ENCODE measurements around the gene LCN10.
A peak's percentile ranks its signal among the peaks of the same experiment; 100 is the strongest.
"Not testable (repeated sequence)": the region's sequence is repeated elsewhere in the genome, so short reads cannot be mapped to it uniquely, and the experiment has no call there.

Gene LCN10

DNA sequence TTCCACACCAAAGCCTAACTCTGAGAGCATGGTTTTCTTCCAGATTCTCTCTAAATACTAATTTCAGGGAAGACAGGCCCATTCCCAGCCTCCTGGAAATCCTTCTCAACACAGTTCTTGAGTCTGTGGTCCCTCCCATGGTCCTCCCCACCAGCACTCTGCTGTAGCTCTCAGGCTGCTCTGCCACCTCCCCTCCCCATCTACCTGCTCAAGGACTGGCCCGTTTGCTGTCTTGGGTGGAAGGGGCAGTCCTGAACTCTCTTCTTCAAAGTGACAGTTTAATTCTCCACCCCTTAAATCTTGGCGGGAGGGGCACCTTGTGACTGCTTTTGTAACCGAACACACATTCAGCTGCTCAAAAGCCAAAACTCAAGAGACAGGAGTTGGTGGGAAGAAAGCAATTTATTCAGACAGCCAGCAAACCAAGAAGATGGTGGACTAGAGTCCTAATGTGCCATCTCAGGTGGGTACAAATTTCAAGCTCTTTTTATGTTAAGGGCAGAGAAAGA lies 29.2 kb upstream of the LCN10 start:
- no peak for DNase-seq (ENCODE audit: low read depth, low spot score)

DNA sequence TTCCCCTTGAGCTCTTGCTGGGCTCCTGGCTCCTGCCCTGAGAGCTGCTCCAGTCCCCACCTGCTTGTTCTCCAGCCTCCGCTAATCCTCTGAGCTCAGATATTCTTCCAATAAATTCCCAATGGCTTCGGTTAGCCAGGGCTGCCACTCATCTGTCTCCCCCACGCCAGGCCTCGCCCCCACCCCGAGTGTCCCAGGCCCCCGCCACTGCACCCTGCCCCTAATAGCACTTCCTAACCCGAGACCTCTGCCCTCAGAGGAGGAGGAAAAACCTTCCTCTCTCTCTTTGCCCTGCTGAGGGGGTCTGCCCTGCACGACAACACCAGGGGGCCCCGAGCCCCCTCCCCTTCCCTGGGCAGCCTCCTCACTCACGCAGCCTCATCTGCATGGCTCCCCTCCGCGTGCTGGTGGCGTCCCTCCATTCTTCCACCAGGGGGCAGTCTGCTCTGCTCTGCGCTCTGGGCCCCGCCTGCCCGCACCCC lies 27.0 kb upstream of the LCN10 start:
- DNase-seq (ENCODE audit: low read depth, low spot score) = no peak

DNA sequence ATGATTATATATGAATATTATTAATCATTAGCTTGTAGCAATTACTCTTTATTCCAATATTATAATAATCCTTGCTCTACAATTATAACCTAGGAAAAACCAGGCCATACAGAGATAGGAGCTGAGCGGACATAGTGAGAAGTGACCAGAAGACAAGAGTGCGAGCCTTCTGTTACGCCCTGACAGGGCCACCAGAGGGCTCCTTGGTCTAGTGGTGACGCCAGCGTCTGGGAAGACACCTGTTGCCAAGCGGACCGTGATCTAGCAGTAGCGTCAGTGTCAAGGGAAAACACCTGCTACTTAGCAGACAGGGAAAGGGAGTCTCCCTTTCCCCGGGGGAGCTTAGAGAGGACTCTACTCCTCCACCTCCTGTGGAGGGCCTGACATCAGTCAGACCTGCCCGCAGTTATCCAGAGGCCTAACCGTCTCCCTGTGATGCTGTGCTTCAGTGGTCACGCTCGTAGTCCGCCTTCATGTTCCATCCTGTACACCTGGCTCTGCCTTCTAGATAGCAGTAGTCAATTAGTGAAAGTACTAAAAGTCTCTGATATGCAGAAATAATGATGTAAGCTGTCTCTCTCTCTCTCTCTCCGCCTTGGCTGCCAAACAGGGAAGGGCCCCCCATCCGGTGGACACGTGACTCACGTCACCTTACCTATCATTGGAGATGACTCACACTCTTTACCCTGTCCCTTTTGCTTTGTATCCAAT lies 23.8 kb upstream of the LCN10 start:
- DNase-seq (ENCODE audit: low read depth, low spot score) = not testable (repeated sequence)

DNA sequence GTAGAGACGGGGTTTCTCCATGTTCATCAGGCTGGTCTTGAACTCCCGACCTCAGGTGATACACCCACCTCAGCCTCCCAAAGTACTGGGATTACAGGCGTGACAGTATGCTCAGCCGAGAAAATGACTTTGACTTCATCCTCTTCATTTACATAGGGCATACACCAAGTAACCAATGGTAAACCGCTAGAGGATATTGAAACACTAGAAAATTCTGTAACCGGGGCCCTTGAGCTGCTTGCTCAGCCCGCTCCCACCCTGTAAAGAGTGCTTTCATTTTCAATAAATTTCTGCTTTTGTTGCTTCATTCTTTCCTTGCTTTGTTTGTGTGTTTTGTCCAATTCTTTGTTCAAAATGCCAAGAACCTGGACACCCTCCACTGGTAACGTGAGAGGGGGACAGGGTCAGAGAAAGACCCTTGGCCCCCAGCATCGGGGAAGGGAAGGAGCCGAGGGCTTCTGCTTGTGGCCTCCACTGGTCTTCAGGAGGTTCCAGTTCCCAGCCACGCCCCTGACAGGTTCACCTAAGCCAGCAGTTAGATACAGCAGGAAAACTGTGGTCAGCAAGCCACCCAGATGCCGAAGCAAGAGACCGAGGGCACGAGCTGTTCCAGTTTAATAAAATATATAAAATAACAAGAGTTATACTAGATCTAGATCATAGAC lies 23.1 kb upstream of the LCN10 start:
- not testable (repeated sequence) for DNase-seq (ENCODE audit: low read depth, low spot score)

DNA sequence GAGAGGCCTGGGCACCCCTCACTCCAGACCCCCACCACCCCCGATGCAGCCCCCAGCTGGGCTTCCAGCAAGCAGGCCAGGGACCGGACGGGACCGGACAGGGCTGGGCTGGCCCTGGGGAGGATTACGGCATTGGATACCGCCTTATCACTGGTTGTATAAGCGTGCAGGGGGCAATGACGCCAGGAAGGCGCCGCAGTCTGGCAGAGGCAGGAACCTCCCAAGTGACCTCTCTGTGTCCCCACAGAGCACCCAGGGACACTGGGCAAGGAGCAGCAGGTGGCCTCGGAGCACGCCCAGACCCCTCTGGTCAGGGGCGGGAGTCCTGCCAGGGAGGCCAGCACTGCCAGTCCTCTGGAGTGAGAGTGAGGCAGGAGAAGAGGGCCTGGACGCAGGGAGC lies 22.3 kb upstream of the LCN10 start:
- no peak for DNase-seq (ENCODE audit: low read depth, low spot score)

DNA sequence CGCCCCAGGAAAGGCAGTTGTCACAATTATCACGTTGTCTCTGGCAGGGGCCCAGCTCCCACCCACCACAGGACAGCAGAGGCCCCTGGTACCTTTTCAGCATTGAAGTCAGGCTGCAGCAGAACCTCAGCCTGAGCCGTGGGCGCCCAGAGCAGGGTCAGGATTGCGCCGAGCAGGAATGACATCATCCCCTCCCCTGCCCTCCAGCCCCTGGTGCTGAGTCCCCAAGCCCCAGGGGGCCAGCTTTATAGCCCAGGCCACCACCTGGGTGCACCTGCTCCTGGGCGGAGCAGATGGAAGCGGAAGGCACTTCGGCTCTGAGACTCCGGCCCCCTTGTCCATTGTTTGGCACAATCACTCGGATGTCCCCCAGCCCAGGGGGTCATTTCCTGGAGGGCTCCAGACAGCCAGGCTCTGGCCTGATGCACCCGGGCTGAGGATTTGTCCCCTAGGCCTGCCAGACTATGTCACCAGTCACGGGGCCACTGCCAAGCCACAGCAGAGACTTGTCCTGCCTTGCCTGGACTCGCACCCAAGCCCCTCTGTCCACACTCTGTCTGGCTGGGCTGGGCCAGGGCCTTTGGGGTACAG lies 21.7 kb upstream of the LCN10 start, which contains the start of gene LCN15:
LCN15 (minus strand) TSS at position 218 of the 591 bp plus-strand sequence; CDS start at position 188, 30 bp downstream.
- no peak for DNase-seq (ENCODE audit: low read depth, low spot score)

DNA sequence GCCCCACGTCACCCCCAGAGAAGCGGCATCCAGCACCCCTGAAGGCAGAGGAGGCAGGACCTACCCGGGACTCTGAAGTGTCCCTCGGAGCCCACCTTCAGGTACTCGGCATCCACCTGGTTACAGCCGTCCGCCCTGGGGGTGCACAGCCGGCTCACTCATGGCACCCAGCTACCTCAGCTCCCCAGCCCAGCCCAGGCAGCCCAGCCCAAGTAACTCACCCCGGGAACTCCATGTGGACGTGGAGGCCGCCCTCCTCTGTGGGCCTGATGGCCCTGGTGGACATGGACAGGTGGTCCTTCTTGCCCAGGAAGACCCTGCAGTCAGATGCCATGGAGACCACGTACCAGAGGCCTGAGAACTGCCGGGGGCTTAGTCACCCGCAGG lies 20.9 kb upstream of the LCN10 start:
- DNase-seq (ENCODE audit: low read depth, low spot score) = no peak

DNA sequence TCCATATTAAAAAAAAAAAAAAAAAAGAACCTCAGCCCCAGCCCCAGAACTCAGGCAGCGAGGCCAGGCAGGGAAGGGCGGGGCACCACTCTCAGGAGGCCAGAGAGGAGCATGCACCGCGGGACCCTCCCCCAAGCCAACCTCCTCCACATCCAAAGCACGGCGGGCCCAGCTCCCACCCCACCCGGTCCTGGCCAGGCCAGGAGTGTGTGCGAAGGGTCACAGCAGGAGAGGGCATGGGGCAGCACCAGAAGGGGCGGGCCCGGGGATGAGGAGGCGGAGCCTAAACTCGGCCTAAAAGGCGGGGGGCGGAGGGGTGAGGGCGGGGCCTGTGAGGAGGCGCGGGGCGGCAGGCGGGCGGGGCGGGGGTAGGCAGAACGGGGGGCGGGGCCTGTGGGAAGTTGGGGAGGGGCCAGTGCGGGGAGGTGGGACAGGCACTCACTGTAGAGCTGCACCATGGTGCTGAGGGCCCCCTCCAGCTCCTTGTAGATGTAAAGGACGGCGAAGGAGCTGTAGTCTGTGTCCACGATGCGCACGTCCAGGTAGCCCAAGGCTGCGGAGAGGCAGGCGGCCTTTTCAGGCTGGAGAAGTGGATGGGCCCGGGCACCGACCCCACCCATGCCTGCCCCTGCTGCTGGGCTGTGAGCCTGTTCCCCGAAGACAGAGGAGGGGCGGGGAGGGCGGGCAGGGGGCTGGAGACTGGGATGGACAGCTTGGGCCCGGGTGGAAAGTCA lies 20.3 kb upstream of the LCN10 start:
- no peak for DNase-seq (ENCODE audit: low read depth, low spot score)

DNA sequence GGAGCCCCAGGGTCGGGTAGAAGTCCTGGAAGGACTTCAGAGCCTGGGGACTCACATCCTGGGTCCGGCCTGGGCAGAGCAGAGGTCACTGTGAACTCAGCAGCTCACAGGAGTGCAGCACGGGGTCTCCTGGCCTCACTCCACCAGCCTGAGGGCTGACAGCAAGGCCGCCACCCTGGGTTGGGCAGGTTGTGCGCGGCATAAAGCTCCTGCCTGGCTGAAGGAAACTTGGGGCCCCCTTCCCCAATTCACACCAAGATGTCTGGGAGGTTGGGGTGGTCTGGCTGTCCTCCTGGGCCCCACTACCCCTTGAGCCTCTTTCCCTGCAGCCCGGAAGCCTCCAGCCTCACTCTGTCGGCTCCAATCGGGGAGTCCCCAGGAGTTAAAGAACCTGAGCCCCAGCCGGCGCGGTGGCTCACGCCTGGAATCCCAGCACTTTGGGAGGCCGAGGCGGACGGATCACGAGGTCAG lies 19.5 kb upstream of the LCN10 start:
- DNase-seq (ENCODE audit: low read depth, low spot score) = no peak

DNA sequence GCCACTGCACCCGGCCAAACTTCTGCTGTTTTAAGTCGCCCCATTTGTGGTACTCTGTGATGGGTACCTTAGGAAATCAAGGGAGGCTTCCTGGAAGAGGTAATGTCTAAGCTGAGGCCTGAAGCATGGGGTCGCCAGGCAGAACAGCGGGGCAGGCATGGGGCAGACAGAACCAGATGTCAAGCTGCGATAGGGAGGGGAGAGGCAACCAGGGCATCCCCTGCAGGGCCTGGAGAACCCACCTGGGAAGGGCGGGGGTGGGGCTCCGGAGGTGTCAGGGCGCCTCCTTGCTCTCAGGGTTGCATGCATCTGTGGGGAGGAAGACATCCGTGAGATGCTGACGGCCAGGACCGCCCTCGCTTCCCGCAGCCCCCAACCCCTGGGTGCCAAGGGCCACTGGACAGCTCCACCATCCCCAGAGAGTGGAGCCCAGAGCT lies 18.8 kb upstream of the LCN10 start:
- DNase-seq (ENCODE audit: low read depth, low spot score) = no peak

DNA sequence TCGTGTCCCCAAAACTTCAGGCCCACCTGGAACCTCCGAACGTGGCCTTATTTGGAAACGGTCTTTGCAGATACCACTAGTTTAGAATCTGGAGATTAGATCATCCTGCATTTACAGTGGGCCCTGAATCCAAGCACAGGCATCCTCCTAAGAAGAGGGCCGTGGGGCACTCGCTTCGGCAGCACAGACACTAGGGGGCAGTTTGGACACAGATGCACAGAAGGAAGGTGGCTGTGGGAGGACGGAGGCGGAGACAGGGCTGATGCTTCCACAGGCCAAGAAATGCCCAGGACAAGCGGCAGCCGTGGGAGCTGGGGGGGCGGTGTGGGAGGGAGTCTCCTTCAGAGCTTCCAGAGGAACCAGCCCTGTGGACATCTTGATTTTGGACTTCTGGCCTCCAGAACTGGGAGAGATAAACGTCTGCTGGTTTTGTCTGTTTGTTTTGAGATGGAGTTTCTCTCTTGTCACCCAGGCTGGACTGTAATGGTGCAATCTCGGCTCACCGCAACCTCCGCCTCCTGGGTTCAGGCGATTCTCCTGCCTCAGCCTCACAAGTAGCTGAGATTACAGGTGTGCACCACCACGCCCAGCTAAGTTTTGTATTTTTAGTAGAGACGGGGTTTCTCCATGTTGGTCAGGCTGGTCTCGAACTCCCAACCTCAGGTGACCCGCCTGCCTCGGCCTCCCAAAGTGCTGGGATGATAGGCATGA lies 18.2 kb upstream of the LCN10 start:
- peak; percentile 21 for DNase-seq (ENCODE audit: low read depth, low spot score)

DNA sequence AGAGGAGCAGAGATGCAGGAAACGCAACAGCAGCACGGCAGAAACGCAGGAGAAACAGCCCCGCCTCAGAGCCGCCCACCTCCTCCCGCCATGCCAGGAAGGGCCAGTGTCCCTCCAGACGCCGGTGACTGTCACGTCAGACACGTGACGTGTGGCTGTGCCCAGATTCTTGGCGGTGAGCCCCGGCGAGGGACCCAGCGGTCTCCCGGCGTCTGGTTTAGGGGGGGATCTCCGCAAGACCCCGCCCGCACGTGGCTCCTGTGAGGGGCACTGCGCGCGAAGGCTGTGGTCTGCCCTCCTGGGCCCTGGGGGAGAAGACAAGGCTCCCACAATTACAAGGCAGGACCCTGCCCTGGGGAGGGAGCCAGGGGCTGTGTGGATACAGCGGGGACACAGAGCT lies 17.7 kb upstream of the LCN10 start:
- no peak for DNase-seq (ENCODE audit: low read depth, low spot score)

DNA sequence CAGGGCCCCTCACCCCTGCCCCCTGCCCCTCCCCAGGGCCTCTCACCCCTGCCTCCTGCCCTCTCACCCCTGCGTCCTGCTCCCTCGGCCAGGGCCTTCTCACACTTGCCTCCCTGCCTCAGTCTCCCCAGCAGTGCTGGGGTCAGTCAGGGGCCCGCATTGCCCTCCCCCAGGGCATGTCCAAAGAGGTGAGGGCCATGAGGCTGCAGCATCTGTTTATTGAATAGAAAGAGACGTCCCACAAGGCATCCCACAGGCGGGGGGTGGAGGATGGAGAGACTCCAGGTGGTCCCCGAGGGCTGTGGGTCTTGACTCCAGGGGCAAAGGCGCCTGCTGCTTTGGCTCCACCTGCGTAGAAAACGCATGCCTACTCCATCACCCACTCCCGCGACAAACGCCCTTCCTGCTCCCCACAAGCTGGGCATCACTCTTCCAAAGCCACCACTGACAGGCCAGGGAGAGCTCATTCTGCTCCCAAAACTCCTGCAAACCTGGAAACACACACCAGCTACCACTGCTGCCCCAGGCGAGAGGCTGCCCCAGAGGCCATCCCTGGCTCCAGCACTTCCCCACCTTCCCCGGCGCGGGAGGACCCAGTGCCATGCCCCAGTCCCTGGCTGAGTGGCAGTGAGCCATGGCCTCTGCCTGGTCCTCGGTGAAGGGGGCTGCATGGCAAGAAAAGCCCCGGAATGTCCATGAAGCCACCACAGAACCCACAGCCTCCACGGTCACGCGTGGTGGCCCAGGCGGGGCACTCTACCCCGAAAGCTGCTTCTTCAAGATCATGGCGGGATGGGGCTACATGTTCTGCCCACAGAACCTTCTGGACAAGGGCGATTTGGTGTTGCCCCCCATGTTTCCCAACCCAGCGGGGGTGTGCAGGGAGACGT lies 16.9 kb upstream of the LCN10 start:
- no peak for DNase-seq (ENCODE audit: low read depth, low spot score)

DNA sequence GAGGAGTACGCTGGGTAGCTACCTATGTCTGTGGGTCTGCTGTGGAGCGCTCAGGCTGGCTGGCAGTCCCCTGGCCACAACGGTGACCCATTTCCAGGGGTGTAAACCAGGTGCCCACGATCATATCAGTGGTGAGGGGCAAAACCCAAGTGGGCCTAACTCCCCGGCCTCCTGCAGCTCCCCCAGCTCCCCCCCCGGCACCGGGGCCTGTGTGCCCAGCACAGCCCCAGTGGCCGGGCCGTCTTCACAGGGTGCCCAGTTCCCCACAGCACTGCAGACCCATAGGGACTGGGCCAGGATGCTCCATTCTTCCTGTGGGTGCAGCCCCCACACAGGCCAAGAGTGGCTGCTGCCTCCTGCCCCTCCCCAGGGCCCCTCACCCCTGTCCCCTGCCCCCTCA lies 16.3 kb upstream of the LCN10 start:
- no peak for DNase-seq (ENCODE audit: low read depth, low spot score)

DNA sequence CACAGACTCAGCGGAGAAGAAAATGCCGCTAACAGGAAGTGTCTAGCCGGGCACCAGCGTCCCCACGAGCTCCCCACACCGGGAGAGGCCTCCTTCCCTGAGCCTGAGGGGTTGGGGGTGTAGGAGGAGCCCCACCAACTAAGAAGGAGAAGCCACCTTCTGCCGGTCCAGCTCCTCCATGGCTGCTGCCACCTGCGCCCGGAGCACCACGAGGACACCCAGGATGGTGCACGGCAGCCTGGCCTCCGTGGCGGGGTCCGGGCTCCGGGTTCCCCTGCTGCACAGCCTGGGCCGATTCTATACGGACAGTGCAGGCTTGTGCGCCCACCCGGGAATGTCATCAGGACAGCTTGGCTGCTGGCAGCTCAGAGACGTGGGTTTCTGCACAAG lies 15.0 kb upstream of the LCN10 start:
- no peak for DNase-seq (ENCODE audit: low read depth, low spot score)

DNA sequence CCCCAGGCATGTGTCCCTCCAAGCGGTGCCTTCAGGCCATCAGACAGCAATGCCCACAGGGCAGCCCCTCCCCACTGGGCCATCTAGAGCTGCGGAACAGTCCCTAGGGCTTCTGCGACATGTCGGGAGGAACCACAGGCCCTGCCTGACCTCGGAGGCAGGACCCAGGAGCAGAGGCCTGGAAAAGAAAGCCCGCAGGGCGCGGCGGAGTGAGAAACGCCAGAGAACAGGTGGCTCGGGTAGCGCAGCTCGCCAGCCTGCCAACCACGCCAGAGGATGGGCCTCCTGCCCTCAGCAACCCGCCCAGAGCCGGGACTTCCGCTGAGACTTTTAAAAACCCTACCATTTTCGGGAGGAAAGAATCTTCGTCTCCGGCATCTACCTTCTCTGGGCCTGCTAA lies 14.6 kb upstream of the LCN10 start:
- no peak for DNase-seq (ENCODE audit: low read depth, low spot score)

DNA sequence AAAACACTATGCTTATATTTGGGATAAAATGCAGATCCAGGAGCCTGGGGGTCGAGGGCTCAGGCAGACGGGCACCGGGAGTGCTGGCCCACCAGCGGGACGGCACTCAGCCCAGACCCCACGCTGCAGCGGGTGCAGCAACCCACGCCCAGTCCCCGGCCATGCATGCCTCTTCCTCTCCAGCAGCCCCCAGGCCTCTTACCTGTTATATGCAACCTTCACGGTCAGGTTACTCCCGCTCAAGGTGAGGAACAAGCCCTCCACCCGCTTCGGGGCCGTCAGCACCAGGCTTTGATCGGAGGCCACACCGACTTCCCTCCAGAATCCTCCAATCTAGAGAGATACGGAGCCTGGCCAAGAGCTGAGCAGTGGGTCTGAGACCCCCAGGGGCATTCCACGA lies 14.1 kb upstream of the LCN10 start:
- DNase-seq (ENCODE audit: low read depth, low spot score) = no peak

DNA sequence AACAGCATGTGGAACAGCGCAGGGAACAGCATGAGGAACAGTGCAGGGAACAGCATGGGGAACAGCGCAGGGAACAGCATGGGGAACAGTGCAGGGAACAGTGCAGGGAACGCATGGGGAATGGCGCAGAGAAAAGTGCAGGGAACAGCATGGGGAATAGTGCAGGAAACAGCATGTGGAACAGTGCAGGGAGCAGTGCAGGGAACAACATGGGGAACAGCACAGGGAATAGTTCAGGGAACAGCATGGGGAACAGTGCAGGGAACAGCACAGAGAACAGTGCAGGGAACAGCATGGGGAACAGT lies 13.3 kb upstream of the LCN10 start:
- no peak for DNase-seq (ENCODE audit: low read depth, low spot score)

DNA sequence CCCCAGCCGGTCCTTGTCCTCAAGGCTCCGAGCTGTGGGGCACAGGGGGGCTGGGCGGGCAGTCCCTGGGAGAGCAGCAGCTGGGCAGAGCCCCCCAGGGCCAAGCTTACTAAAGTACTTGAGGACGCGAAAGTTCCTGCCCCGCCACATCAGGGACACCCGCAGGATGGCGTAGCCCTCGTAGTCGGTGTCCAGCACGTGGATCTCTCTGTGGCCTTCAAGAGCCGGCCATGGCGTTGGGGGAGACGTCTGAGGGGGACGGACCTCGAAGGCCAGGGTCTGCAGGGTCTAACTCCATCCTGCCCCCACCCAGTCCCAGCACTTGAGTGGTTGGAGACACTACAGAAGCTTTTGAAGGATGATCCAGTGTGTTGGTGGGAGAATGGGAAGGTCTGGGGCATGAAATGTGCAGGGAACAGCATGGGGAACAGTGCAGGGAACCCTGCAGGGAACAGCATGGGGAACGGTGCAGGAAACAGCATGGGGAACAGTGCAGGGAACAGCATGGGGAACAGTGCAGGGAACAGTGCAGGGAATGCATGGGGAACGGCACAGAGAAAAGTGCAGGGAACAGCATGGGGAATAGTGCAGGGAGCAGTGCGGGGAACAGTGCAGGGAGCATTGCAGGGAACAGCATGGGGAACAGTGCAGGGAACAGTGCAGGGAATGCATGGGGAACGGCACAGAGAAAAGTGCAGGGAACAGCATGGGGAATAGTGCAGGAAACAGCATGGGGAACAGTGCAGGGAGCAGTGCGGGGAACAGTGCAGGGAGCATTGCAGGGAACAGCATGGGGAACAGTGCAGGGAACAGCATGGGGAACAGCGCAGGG lies 12.8 kb upstream of the LCN10 start:
- not testable (repeated sequence) for DNase-seq (ENCODE audit: low read depth, low spot score)
